ENCODE results near the gene VAPB. TPM values are rescaled to one million over a fixed set of nuclear protein-coding genes. Genes with fewer than 3 reads are reported as not detected.

The VAPB gene
- total RNA-seq, 1 experiment from 2014 or later: 51.1 TPM

- POLR2A ChIA-PET: no interaction called here
- Histone ChIP-seq H3K4me2 (ENCODE audit: low read length) (no peak overlapping the region), H3K79me2 (ENCODE audit: insufficient read depth, low read length) (no peaks in the 10 kb centered on the region), H4K20me1 (ENCODE audit: insufficient read depth) (no peaks in the 10 kb centered on the region), H3K4me3 (replicated peaks in 1 of 2; ENCODE audit: low read depth in 1 of 2, low read length in 2 of 2) (no peak overlapping the region), H3K9me2 (ENCODE audit: insufficient read depth) (no peaks in the 10 kb centered on the region), H3K27ac (ENCODE audit: low read depth, low read length) (no peak overlapping the region), H3K4me1 (ENCODE audit: control insufficient read depth in 1 of 2, insufficient read depth in 2 of 2, low read length in 2 of 2) (no peaks in the 10 kb centered on the region), H3K9ac (ENCODE audit: low read length) (no peak overlapping the region), H2AFZ (ENCODE audit: low read depth, low read length, poor library complexity, severe bottlenecking) (no peak overlapping the region), H3K36me3 (ENCODE audit: control insufficient read depth in 1 of 2, insufficient read depth in 2 of 2, low read length in 2 of 2) (no peaks in the 10 kb centered on the region), H3K27me3 (ENCODE audit: insufficient read depth, low read length) (no peaks in the 10 kb centered on the region), H3K9me3 (ENCODE audit: control insufficient read depth in 1 of 2, insufficient read depth in 1 of 2, low read depth in 1 of 2, low read length in 2 of 2) (no peaks in the 10 kb centered on the region)
- ATAC-seq: no peak
- CTCF ChIA-PET: no interaction called here
- RAD21 ChIA-PET (ENCODE audit: low non-redundant PET in 1 of 2, low total read pairs in 2 of 2, uncharacterized antibody in 2 of 2, unreplicated experiment in 2 of 2): no interaction called here
- no peak for DNase-seq (ENCODE audit: low read depth, low spot score)
- intact Hi-C loops (cut with micrococcal nuclease): no loop called here
- no peak for TF ChIP-seq ZFX (IDR thresholded peaks at IDR 0.05)
- no peak for TF ChIP-seq SIN3A (IDR thresholded peaks at IDR 0.05; ENCODE audit: low read depth)
- no peak for TF ChIP-seq EZH2 (IDR thresholded peaks at IDR 0.05)
- no peak for TF ChIP-seq ZNF274 (IDR thresholded peaks at IDR 0.05; ENCODE audit: low read depth, low read length)
- TF ChIP-seq JUND (IDR thresholded peaks at IDR 0.05): no peak
- TF ChIP-seq EZH2phosphoT487 (IDR thresholded peaks at IDR 0.05; ENCODE audit: borderline replicate concordance): no peak
- no peak for TF ChIP-seq RAD21 (IDR thresholded peaks at IDR 0.05; ENCODE audit: low read depth)
- TF ChIP-seq TCF7L2 (IDR thresholded peaks at IDR 0.05; ENCODE audit: borderline replicate concordance, extremely low read depth, insufficient read depth, insufficient read length): no peak
- TF ChIP-seq POLR2A (IDR thresholded peaks at IDR 0.05; ENCODE audit: borderline replicate concordance, extremely low read depth, insufficient read depth, insufficient read length): no peak
- TF ChIP-seq ATF3 (IDR thresholded peaks at IDR 0.05): no peak
- TF ChIP-seq CBX3 (IDR thresholded peaks at IDR 0.05; ENCODE audit: low read depth): no peak
- TF ChIP-seq SRF (IDR thresholded peaks at IDR 0.05; ENCODE audit: low read depth): no peak
- BruUV-seq (replicated peaks): no TSS peak
Observed at GRCh38 chr20:58375759-58376352, 13.2 kb upstream of the VAPB start.

GRCh38 chr20:58377017-58377416 lies 12.0 kb upstream of the VAPB start:
- Histone ChIP-seq H3K27me3 (ENCODE audit: insufficient read depth, low read length) (no peaks in the 10 kb centered on the region), H3K9ac (ENCODE audit: low read length) (no peak overlapping the region), H2AFZ (ENCODE audit: low read depth, low read length, poor library complexity, severe bottlenecking) (no peak overlapping the region), H3K27ac (ENCODE audit: low read depth, low read length) (no peak overlapping the region), H3K36me3 (ENCODE audit: control insufficient read depth in 1 of 2, insufficient read depth in 2 of 2, low read length in 2 of 2) (no peaks in the 10 kb centered on the region), H3K4me1 (ENCODE audit: control insufficient read depth in 1 of 2, insufficient read depth in 2 of 2, low read length in 2 of 2) (no peaks in the 10 kb centered on the region), H3K79me2 (ENCODE audit: insufficient read depth, low read length) (no peaks in the 10 kb centered on the region), H3K9me3 (ENCODE audit: control insufficient read depth in 1 of 2, insufficient read depth in 1 of 2, low read depth in 1 of 2, low read length in 2 of 2) (no peaks in the 10 kb centered on the region), H3K4me3 (replicated peaks in 1 of 2; ENCODE audit: low read depth in 1 of 2, low read length in 2 of 2) (no peak overlapping the region), H3K9me2 (ENCODE audit: insufficient read depth) (no peaks in the 10 kb centered on the region), H4K20me1 (ENCODE audit: insufficient read depth) (no peaks in the 10 kb centered on the region), H3K4me2 (ENCODE audit: low read length) (no peak overlapping the region)
- intact Hi-C loops (cut with micrococcal nuclease): no loop called here
- ATAC-seq (no peak), DNase-seq (ENCODE audit: low read depth, low spot score) (no peak)
- ChIA-PET CTCF (no interaction called here), POLR2A (interaction anchor here (1.2 kb wide), 1 partner anchor 12 kb away, joined by 3 read pairs; the partner anchor contains the start of gene VAPB), RAD21 (ENCODE audit: low non-redundant PET in 1 of 2, low total read pairs in 2 of 2, uncharacterized antibody in 2 of 2, unreplicated experiment in 2 of 2) (interaction anchor here in 1 of 2 experiments (0.7 kb wide), 1 partner anchor 130 kb away, joined by 3 read pairs; no protein-coding TSS in a partner anchor)
- BruUV-seq (replicated peaks): no TSS peak
- TF ChIP-seq RAD21 (IDR thresholded peaks at IDR 0.05; ENCODE audit: low read depth): no peak
- TF ChIP-seq EGR1 (IDR thresholded peaks at IDR 0.05; ENCODE audit: low read depth): no peak
- TF ChIP-seq SRF (IDR thresholded peaks at IDR 0.05; ENCODE audit: low read depth): no peak
- TF ChIP-seq SIN3A (IDR thresholded peaks at IDR 0.05; ENCODE audit: low read depth): no peak
